GM12875 (cell line): Measurements from ENCODE around the gene PDIA4.

ENCODE experiments used
- H3K4me3 ChIP-seq: one replicate; pipeline ENCODE4 v1.5.1; 2011; ENCODE audit warnings: low read depth, low read length, control low read depth
- CTCF ChIP-seq: IDR thresholded peaks from 2 replicates; pipeline ENCODE4 v1.5.1; 2011; ENCODE audit warnings: low read depth, mild to moderate bottlenecking, control low read depth, inconsistent platforms, low read length, moderate library complexity, borderline replicate concordance; ENCODE audit not compliant: insufficient read depth

Gene PDIA4

GRCh38 chr7:148963583-148964482, 64.5 kb downstream of the PDIA4 start:
- no peak for TF ChIP-seq CTCF
- peak overlapping the region; percentile 27 for H3K4me3 ChIP-seq

DNA sequence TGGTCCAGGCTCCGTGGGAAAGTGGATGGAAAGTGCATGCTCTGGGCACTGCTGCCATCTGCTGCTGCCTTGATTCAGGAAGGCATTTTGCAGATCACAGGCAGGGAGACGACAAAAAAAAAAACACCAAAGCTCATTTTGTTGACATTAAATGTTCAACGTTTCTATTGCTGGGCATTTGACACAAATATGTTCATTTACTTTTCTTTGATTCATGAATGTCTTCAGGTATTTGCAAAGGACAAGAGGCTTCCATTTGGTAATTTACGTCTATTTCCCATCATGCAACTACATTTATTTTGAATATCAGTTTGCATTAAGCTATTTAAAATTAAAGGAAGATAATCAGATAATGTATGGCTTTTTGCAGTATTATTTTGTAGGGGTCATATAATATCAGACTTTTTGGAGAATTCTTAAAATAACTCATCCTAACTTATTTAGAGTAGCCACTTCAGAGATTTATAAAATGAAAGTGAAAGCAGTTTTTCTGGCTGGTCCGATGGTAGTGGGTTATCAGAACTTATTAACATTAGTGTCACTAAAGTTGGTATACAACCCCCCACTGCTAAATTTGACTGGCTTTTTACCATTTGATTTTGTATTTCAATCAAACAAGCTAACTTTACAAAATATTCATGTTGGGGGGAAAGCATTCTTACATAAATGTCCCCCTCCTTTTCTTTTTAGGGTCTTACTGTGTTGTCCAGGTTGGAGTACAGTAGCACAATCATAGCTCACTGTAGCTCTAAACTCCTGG, 65.3 kb downstream of the PDIA4 start:
- TF ChIP-seq CTCF = peak; percentile 70
- peak overlapping the region; percentile 51 for H3K4me3 ChIP-seq

- H3K4me3 ChIP-seq = peak overlapping the region; percentile 51
- no peak for TF ChIP-seq CTCF
Observed at GRCh38 chr7:148962440-148962822, 65.9 kb downstream of the PDIA4 start.

DNA sequence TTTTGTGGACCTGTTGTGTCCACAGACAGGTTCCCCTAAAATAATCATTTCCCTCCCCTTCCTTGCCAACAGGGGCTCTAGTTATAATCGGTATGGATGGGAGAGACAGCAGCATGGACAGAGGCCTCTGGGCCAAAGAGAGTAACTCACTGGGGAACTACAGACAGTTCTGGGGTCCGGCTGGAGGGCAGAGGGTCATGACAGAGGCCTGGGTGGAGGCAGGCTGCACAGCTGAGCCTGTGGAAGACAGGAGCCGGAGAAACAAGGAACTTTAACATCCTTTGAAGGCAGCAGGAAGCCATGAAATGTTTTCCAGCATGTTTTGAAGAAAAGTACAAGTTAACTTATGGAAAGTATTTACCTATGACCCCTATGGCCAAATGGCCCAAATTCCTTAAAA, 68.6 kb downstream of the PDIA4 start:
- H3K4me3 ChIP-seq = no peak overlapping the region
- TF ChIP-seq CTCF = no peak

DNA sequence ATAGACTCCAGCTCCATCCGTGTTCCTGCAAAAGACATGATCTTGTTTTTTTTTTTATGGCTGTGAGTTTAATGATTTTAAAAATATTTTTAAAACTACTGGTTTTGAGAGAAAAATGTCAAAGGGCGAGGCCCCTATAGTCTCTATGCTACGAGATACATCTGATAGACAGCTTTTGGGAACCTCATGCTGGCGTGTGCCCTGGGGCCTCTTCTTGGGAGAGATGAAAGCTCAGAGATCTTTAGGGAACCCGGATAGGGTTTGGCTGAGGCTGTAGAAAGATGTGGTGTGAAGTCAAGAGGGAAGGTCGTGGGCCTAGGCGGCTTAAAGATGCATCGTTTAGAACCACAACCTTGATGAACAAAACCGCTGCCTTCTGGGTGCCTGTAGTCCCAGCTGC, 70.2 kb downstream of the PDIA4 start:
- no peak for TF ChIP-seq CTCF
- H3K4me3 ChIP-seq = no peak overlapping the region

GRCh38 chr7:148954766-148955165, 73.5 kb downstream of the PDIA4 start:
- no peak overlapping the region for H3K4me3 ChIP-seq
- TF ChIP-seq CTCF = no peak
